Measurements from ENCODE around the gene CORO2A.

Gene CORO2A

GRCh38 chr9:98172604-98173003, 19.8 kb downstream of the CORO2A start (continued):
- TF ChIP-seq ZNF394 (tag by site-specific recombination; IDR thresholded peaks at IDR 0.05; ENCODE audit: borderline replicate concordance) (peak; percentile 49; the same call in 1 of the 2 replicates), ZNF114 (tag by site-specific recombination; IDR thresholded peaks at IDR 0.05) (no peak), YY2 (tag by site-specific recombination; IDR thresholded peaks at IDR 0.05) (no peak), ZNF645 (tag by site-specific recombination; IDR thresholded peaks at IDR 0.05) (no peak), KLF7 (tag by site-specific recombination; IDR thresholded peaks at IDR 0.05; ENCODE audit: borderline replicate concordance) (no peak), ZXDB (tag by site-specific recombination; IDR thresholded peaks at IDR 0.05) (peak; percentile 51; the same call in 1 of the 2 replicates), ZNF433 (tag by site-specific recombination; IDR thresholded peaks at IDR 0.05; ENCODE audit: low read depth) (no peak), ZNF416 (tag by site-specific recombination; IDR thresholded peaks at IDR 0.05) (no peak), SP3 (tag by site-specific recombination; IDR thresholded peaks at IDR 0.05) (no peak), ZNF302 (tag by site-specific recombination; IDR thresholded peaks at IDR 0.05; ENCODE audit: low read depth) (no peak), ZBTB49 (tag by site-specific recombination; IDR thresholded peaks at IDR 0.05; ENCODE audit: low read depth) (no peak), ELK4 (IDR thresholded peaks at IDR 0.05; ENCODE audit: borderline replicate concordance, low read depth, low read length) (no peak), ZNF514 (tag by site-specific recombination; IDR thresholded peaks at IDR 0.05) (no peak), ZNF629 (tag by site-specific recombination; IDR thresholded peaks at IDR 0.05) (peak; percentile 38; the same call in 1 of the 2 replicates), ZNF664 (tag by site-specific recombination; IDR thresholded peaks at IDR 0.05) (no peak), ZNF560 (tag by site-specific recombination; IDR thresholded peaks at IDR 0.05; ENCODE audit: borderline replicate concordance) (no peak), ZNF600 (tag by site-specific recombination; IDR thresholded peaks at IDR 0.05) (peak; percentile 87), ZNF423 (tag by site-specific recombination; IDR thresholded peaks at IDR 0.05) (no peak), ZNF280C (tag by site-specific recombination; IDR thresholded peaks at IDR 0.05) (no peak), ZBTB11 (tag by site-specific recombination; conservative IDR thresholded peaks at IDR 0.05; ENCODE audit: low read depth) (0 out of 2 replicates have a peak, but pooled peaks have one; percentile 19), KLF17 (tag by site-specific recombination; IDR thresholded peaks at IDR 0.05) (peak; percentile 71), ZBTB7A (tag by site-specific recombination; IDR thresholded peaks at IDR 0.05; ENCODE audit: low read depth) (no peak), ZNF248 (tag by site-specific recombination; IDR thresholded peaks at IDR 0.05) (no peak), ZNF571 (tag by site-specific recombination; IDR thresholded peaks at IDR 0.05) (no peak), ZSCAN5A (tag by site-specific recombination; IDR thresholded peaks at IDR 0.05) (no peak), KLF8 (tag by site-specific recombination; IDR thresholded peaks at IDR 0.05) (no peak), ZBTB8A (tag by site-specific recombination; IDR thresholded peaks at IDR 0.05) (peak; percentile 51; the same call in 1 of the 2 replicates)
